Pancreas (tissue), 10 donors: ENCODE results near the gene CD44. TPM values are rescaled to one million over a fixed set of nuclear protein-coding genes. Genes with fewer than 3 reads are reported as not detected.

ENCODE experiments used
- ATAC-seq, 4 donors: fragments of 200-7000 bp; cut with Tn5 transposase; one replicate each; pipeline versions ENCODE4 v1.8.0 to v1.9.1; 2020; ENCODE audit warnings: mild to moderate bottlenecking in 4 of 4, moderate library complexity in 4 of 4
- DNase-seq, 6 donors: peaks; one replicate each; pipeline ENCODE4 v3.0.0-alpha.2; 2020
- FAIRE-seq: peaks from 2 replicates; lab custom pipeline; 2012; peaks lifted over from hg19 to GRCh38; lab: Jason Lieb, UNC
- H3K27ac ChIP-seq, 4 donors: fragments of 200-600 bp; sonication (generic); 1 replicate in 3 of 4; 2 replicates in 1 of 4; pipeline versions ENCODE4 v1.5.0 to v1.8.0; 2020
- H3K27me3 ChIP-seq, 4 donors: fragments of 200-600 bp; one replicate each; pipeline ENCODE4 v1.8.0; 2021
- H3K36me3 ChIP-seq, 3 donors: fragments of 200-600 bp; sonication (generic) in 1 of 3; one replicate each; pipeline versions ENCODE4 v1.5.0 to v1.8.0; 2020 to 2021
- H3K4me1 ChIP-seq, 3 donors: fragments of 200-600 bp; one replicate each; pipeline ENCODE4 v1.8.0; 2021
- H3K4me3 ChIP-seq, 4 donors: fragments of 200-600 bp; sonication (generic) in 2 of 4; one replicate each; pipeline versions ENCODE4 v1.5.0 to v1.8.0; 2020 to 2021
- H3K9me3 ChIP-seq, 4 donors: fragments of 200-600 bp; one replicate each; pipeline ENCODE4 v1.8.0; 2021
- CTCF ChIP-seq, 4 donors: fragments of 200-600 bp; sonication (generic) in 3 of 4; IDR thresholded peaks; one replicate each; pipeline versions ENCODE4 v1.5.0 to v1.8.0; 2021; ENCODE audit warnings: antibody characterized with exemption in 4 of 4
- WGBS, 2 donors: extraction: QIAGEN DNeasy Blood & Tissue Kit; methylation state at CpG; one replicate each; pipeline ENCODE4 v1.1.7; 2013; 5-methylcytosine and 5-hydroxymethylcytosine counted together
- intact Hi-C, 3 donors: fragments of 100-400 bp; cut with DNase I; formaldehyde crosslinking; loops; one replicate each; pipeline versions ENCODE4 v1.11.1 to v1.14.2; 2022
- polyA plus RNA-seq, 2 donors: library from polyadenylated mRNA; stranded (reverse); fragments of 200-250 nt; gene quantifications; one replicate each; pipeline ENCODE4 v1.2.3, GENCODE V29; 2013
- total RNA-seq, 6 donors: library from RNA; stranded (reverse); fragmentation: NEBNext Ultra II Directional in 4 of 6; extraction: Animal tissue kit (Norgen Biotek cat#: 25700) in 4 of 6; gene quantifications; one replicate each; pipeline versions ENCODE4 v1.2.1 to v1.2.4, GENCODE V29; 2021 to 2023
- donor health status: healthy with polysubstance abuse.
- donor health status: DM: no; HTN: no; CAD: no; lungs with moderate emphysema.
- donor health status: DM: no; HTN: no; CAD: no.
- donor health status: control.
- donor health status: control.
- donor health status: Bipolar disorder and iron deficiency.
- donor health status: DM: yes; HTN: yes; CAD: no.
- donor health status: DM: no; HTN: no; CAD: no.
- donor health status: DM: no; HTN: no; CAD: no.
- donor health status: DM: yes; HTN: yes; CAD: no.

CD44 gene
- total and polyA plus RNA-seq, 8 donors, result 133 to 677 (median 375) TPM

- TF ChIP-seq CTCF (IDR thresholded peaks at IDR 0.05), result no peak
- Histone ChIP-seq H3K4me3 (no peak overlapping the region), H3K27ac (peak overlapping the region; percentile 40 to 66 (median 64)), H3K36me3 (no peaks in the 10 kb centered on the region), H3K9me3 (no peaks in the 10 kb centered on the region), H3K27me3 (no peaks in the 10 kb centered on the region), H3K4me1 (peaks cover 11 to 56% (median 43%) of the 10 kb centered on the region in 3 donors)
- FAIRE-seq, result no peak
- ATAC-seq, result peak; percentile 84 to 96 (median 93)
- DNase-seq, result peak; percentile 73 to 93 (median 88)
- intact Hi-C loops, result no loop called here
- 47 to 50% methylated on average over 4 of the region's 4 CpGs for WGBS, 2 donors
Measured at GRCh38 chr11:35235936-35236666, 97.1 kb downstream of the CD44 start.

GRCh38 chr11:35236667-35237003, 97.7 kb downstream of the CD44 start:
- Histone ChIP-seq H3K4me1 (peaks cover 11 to 56% (median 43%) of the 10 kb centered on the region in 3 donors), H3K36me3 (no peaks in the 10 kb centered on the region), H3K9me3 (no peaks in the 10 kb centered on the region), H3K27me3 (no peaks in the 10 kb centered on the region), H3K4me3 (no peak overlapping the region), H3K27ac (peak overlapping the region; percentile 40 to 66 (median 64))
- intact Hi-C loops, result no loop called here
- DNase-seq, result peak in 1 of 6 donors; percentile 39
- no peak for TF ChIP-seq CTCF (IDR thresholded peaks at IDR 0.05)
- FAIRE-seq, result no peak
- ATAC-seq, result peak; percentile 30 to 69 (median 48)
- 88 to 89% methylated on average over 5 of the region's 5 CpGs for whole genome bisulfite sequencing, 2 donors

GRCh38 chr11:35237351-35237750, 98.4 kb downstream of the CD44 start:
- intact Hi-C loops, result no loop called here
- Histone ChIP-seq H3K36me3 (no peaks in the 10 kb centered on the region), H3K9me3 (no peaks in the 10 kb centered on the region), H3K27me3 (no peaks in the 10 kb centered on the region), H3K4me1 (peaks cover 11 to 56% (median 43%) of the 10 kb centered on the region in 3 donors), H3K27ac (peak overlapping the region in 2 of 4 donors; percentile 63 to 64), H3K4me3 (no peak overlapping the region)
- 55 to 68% methylated on average over 1 of the region's 1 CpG for whole genome bisulfite sequencing, 2 donors
- no peak for TF ChIP-seq CTCF (IDR thresholded peaks at IDR 0.05)
- no peak for FAIRE-seq
- DNase-seq, result no peak
- ATAC-seq, result peak; percentile 8 to 57 (median 44)

GRCh38 chr11:35237860-35238715, 99.1 kb downstream of the CD44 start:
- FAIRE-seq (no peak), DNase-seq (no peak), ATAC-seq (no peak)
- H3K9me3 ChIP-seq, result no peaks in the 10 kb centered on the region
- peaks cover 11 to 56% (median 47%) of the 10 kb centered on the region in 3 donors for H3K4me1 ChIP-seq
- no peaks in the 10 kb centered on the region for H3K27me3 ChIP-seq
- H3K4me3 ChIP-seq, result no peak overlapping the region
- intact Hi-C loops, result no loop called here
- TF ChIP-seq CTCF (IDR thresholded peaks at IDR 0.05), result peak in 2 of 4 donors; percentile 29 to 51
- 60 to 71% methylated on average over 15 of the region's 15 CpGs for WGBS, 2 donors
- H3K36me3 ChIP-seq, result no peaks in the 10 kb centered on the region
- peak overlapping the region in 2 of 4 donors; percentile 63 to 64 for H3K27ac ChIP-seq
